HFF-Myc (cell line): ENCODE measurements around the gene APC2.

Experiments
- DNase-seq: peaks from one replicate; pipeline ENCODE4 v3.0.0-alpha.2; 2011; ENCODE audit warnings: low read depth; ENCODE audit errors: extremely low read depth
- H3K4me3 ChIP-seq: replicated peaks from 2 replicates; pipeline ENCODE4 v1.5.1; 2011; ENCODE audit warnings: low read depth, mild to moderate bottlenecking, control low read depth, low read length
- TF ChIP-seq, protein P1 (sequence below): IDR thresholded peaks from 2 replicates; pipeline ENCODE4 v1.5.1; 2012; ENCODE audit warnings: mild to moderate bottlenecking, low read depth, low read length, control low read depth; ENCODE audit errors: missing control alignments

The APC2 gene

GRCh38 chr19:1432507-1432887 is 17.4 kb upstream of the APC2 start:
- DNase-seq: no peak
- TF ChIP-seq, protein P1, sequence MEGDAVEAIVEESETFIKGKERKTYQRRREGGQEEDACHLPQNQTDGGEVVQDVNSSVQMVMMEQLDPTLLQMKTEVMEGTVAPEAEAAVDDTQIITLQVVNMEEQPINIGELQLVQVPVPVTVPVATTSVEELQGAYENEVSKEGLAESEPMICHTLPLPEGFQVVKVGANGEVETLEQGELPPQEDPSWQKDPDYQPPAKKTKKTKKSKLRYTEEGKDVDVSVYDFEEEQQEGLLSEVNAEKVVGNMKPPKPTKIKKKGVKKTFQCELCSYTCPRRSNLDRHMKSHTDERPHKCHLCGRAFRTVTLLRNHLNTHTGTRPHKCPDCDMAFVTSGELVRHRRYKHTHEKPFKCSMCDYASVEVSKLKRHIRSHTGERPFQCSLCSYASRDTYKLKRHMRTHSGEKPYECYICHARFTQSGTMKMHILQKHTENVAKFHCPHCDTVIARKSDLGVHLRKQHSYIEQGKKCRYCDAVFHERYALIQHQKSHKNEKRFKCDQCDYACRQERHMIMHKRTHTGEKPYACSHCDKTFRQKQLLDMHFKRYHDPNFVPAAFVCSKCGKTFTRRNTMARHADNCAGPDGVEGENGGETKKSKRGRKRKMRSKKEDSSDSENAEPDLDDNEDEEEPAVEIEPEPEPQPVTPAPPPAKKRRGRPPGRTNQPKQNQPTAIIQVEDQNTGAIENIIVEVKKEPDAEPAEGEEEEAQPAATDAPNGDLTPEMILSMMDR: no peak
- no peak overlapping the region for H3K4me3 ChIP-seq

GRCh38 chr19:1433119-1434039 is 16.5 kb upstream of the APC2 start:
- H3K4me3 ChIP-seq: no peak overlapping the region
- TF ChIP-seq, protein P1: no peak
- no peak for DNase-seq

GRCh38 chr19:1434040-1434366 is 15.9 kb upstream of the APC2 start:
- TF ChIP-seq, protein P1: no peak
- DNase-seq: no peak
- H3K4me3 ChIP-seq: no peak overlapping the region

- DNase-seq: no peak
- TF ChIP-seq, protein P1: no peak
- no peak overlapping the region for H3K4me3 ChIP-seq
Measured at GRCh38 chr19:1434577-1435060, 15.3 kb upstream of the APC2 start.

DNA sequence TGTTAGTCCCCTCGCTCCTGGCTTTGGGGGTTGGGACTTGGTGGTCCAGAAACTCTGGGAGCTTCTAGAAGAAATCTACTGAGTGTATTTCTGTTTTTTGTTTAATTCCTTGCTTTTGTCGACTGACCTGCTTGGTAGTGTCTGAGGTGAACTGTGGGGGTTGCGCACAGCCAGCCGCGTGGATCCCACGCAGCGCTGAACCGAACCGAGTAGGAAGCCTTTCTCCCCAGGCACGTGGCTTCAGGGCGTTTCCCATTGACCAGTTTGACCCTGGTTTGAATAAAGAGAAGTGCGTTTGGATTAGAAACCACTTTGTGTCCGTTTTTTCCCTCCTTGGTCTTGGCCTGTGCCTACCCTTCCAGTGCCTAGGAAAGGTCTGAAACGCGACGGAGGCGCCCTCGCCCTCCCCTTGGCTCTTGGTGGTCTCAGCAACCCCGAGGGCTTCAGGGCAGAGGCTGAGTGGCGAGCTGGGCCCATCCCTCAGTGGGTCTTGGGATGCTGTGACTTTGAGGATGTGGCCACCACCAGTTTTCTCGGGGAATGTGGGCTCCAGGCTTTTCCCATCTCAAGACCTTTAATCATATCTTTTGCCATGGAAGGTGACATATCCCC is 14.4 kb upstream of the APC2 start:
- DNase-seq: no peak
- no peak overlapping the region for H3K4me3 ChIP-seq
- TF ChIP-seq, protein P1: no peak

DNA sequence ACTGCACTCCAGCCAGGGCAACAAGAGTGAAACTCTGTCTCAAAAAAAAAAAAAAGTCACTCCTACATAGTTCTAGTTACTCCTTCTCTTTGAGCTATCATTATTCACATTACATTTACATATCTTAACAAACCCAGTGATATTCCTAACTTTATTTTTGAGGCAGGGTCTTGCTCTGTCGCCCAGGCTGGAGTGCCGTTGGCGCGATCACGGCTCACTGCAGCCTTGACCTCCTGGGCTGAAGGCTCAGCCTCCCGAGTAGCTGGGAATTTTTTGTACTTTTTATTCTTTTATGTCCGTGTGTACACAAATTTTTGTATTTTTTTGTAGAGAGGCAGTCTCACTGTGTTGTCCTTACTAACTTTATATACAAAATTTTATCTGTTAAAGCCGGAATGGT is 12.3 kb upstream of the APC2 start:
- DNase-seq: no peak
- TF ChIP-seq, protein P1: no peak
- no peak overlapping the region for H3K4me3 ChIP-seq
